IMR-90 (cell line): ENCODE data around the gene EREG. TPM values are rescaled to one million over a fixed set of nuclear protein-coding genes. Genes with fewer than 3 reads are reported as not detected.

Experiments used
- ATAC-seq: fragments of 200-7000 bp; cut with Tn5 transposase; 2 replicates; pipeline ENCODE4 v1.9.1; 2020; ENCODE audit warnings: low read depth, mild to moderate bottlenecking, moderate library complexity
- BruUV-seq: library from RNA; stranded (reverse); fragments of 400-500 nt; replicated peaks from 2 replicates; lab custom pipeline; 2021; lab: Mats Ljungman, UMichigan
- CTCF ChIA-PET: fragments of 300-600 bp; formaldehyde crosslinking; extraction: SDS; loops from one replicate; lab custom pipeline; 2021; ENCODE audit warnings: antibody characterized with exemption; lab: Yijun Ruan, JAX
- POLR2A ChIA-PET: fragments of 300-600 bp; sonication (Branson Sonifier 250); formaldehyde crosslinking; loops from one replicate; lab custom pipeline; 2022; ENCODE audit warnings: antibody characterized with exemption; ENCODE audit not compliant: unreplicated experiment; lab: Charles Lee
- DNase-seq: peaks from one replicate; pipeline ENCODE4 v3.0.0; 2013
- H2AFZ ChIP-seq: replicated peaks from 2 replicates; pipeline ENCODE3; 2013; ENCODE audit warnings: low read length, mild to moderate bottlenecking; ENCODE audit not compliant: poor library complexity
- H2AK5ac ChIP-seq: 2 replicates; pipeline ENCODE4 v1.6.1; 2013; ENCODE audit warnings: low read depth, low read length, inconsistent platforms
- H2AK9ac ChIP-seq: replicated peaks from 2 replicates; pipeline ENCODE3; 2013; ENCODE audit warnings: mild to moderate bottlenecking, low read depth, low read length, moderate library complexity; ENCODE audit not compliant: poor library complexity
- H2BK120ac ChIP-seq: 2 replicates; pipeline ENCODE4 v1.6.1; 2013; ENCODE audit warnings: low read depth, low read length, inconsistent platforms
- H2BK15ac ChIP-seq: 3 replicates; pipeline ENCODE4 v1.6.1; 2013; ENCODE audit warnings: low read depth, low read length, inconsistent platforms
- H2BK20ac ChIP-seq: 2 replicates; pipeline ENCODE4 v1.6.1; 2013; ENCODE audit warnings: low read depth, mild to moderate bottlenecking, inconsistent platforms, low read length, moderate library complexity
- H2BK5ac ChIP-seq: 2 replicates; pipeline ENCODE4 v1.6.1; 2013; ENCODE audit warnings: mild to moderate bottlenecking, low read depth, low read length, inconsistent platforms; ENCODE audit not compliant: poor library complexity, severe bottlenecking
- H3K14ac ChIP-seq: replicated peaks from 2 replicates; pipeline ENCODE4 v1.6.1; 2013; ENCODE audit warnings: low read depth, low read length, inconsistent platforms
- H3K18ac ChIP-seq: 2 replicates; pipeline ENCODE4 v1.6.1; 2013; ENCODE audit warnings: low read depth, low read length, control low read depth
- H3K23ac ChIP-seq: 2 replicates; pipeline ENCODE4 v1.6.1; 2013; ENCODE audit warnings: low read depth, low read length, inconsistent platforms
- H3K27ac ChIP-seq: 2 replicates; pipeline ENCODE4 v1.5.1; 2013; ENCODE audit warnings: mild to moderate bottlenecking, control low read depth, low read length; ENCODE audit not compliant: insufficient read depth
- H3K27me3 ChIP-seq: 2 replicates; pipeline ENCODE4 v1.6.1; 2013; ENCODE audit warnings: low read length; ENCODE audit not compliant: control insufficient read depth, insufficient read depth
- H3K36me3 ChIP-seq: 2 replicates; pipeline ENCODE4 v1.6.1; 2013; ENCODE audit warnings: low read length, mixed read lengths; ENCODE audit not compliant: control insufficient read depth, insufficient read depth
- H3K4ac ChIP-seq: 2 replicates; pipeline ENCODE4 v1.6.1; 2013; ENCODE audit warnings: low read depth, low read length, inconsistent platforms
- H3K4me1 ChIP-seq: 2 replicates; pipeline ENCODE4 v1.6.1; 2013; ENCODE audit warnings: low read length, mixed read lengths; ENCODE audit not compliant: control insufficient read depth, insufficient read depth
- H3K4me2 ChIP-seq: 2 replicates; pipeline ENCODE4 v1.6.1; 2013; ENCODE audit warnings: low read depth, mild to moderate bottlenecking, control low read depth, low read length, moderate library complexity
- H3K4me3 ChIP-seq: 2 replicates; pipeline ENCODE4 v1.5.1; 2013; ENCODE audit warnings: low read depth, mild to moderate bottlenecking, control low read depth, low read length, moderate library complexity; ENCODE audit not compliant: insufficient read depth
- H3K56ac ChIP-seq: 2 replicates; pipeline ENCODE4 v1.6.1; 2013; ENCODE audit warnings: low read length, inconsistent platforms; ENCODE audit not compliant: insufficient read depth; ENCODE audit errors: extremely low read depth
- H3K79me1 ChIP-seq, 2 experiments: 2 replicates each; pipeline ENCODE4 v1.6.1; 2013; ENCODE audit warnings: low read length in 2 of 2, inconsistent platforms in 1 of 2, low read depth in 1 of 2
- H3K9ac ChIP-seq: 2 replicates; pipeline ENCODE4 v1.6.1; 2013; ENCODE audit warnings: low read depth, low read length, control low read depth
- H3K9me1 ChIP-seq: 2 replicates; pipeline ENCODE4 v1.6.1; 2013; ENCODE audit warnings: low read length, inconsistent platforms; ENCODE audit not compliant: insufficient read depth
- H3K9me3 ChIP-seq: 2 replicates; pipeline ENCODE4 v1.6.1; 2013; ENCODE audit warnings: low read length; ENCODE audit not compliant: control insufficient read depth, insufficient read depth
- H4K20me1 ChIP-seq: 2 replicates; pipeline ENCODE4 v1.6.1; 2013; ENCODE audit warnings: low read length, inconsistent platforms; ENCODE audit not compliant: insufficient read depth
- H4K5ac ChIP-seq: 2 replicates; pipeline ENCODE4 v1.6.1; 2013; ENCODE audit warnings: mild to moderate bottlenecking, low read depth, low read length, control low read depth
- H4K8ac ChIP-seq, 2 experiments: 2 replicates each; pipeline ENCODE4 v1.6.1; 2013; ENCODE audit warnings: low read depth in 2 of 2, low read length in 2 of 2, control low read depth in 1 of 2, inconsistent platforms in 1 of 2
- H4K91ac ChIP-seq: 2 replicates; pipeline ENCODE4 v1.6.1; 2013; ENCODE audit warnings: low read depth, low read length, inconsistent platforms; ENCODE audit not compliant: insufficient read depth
- CEBPB ChIP-seq: IDR thresholded peaks from 2 replicates; pipeline ENCODE4 v1.6.1; 2012; ENCODE audit warnings: low read depth, low read length, improper control_type of control experiment
- CHD1 ChIP-seq: IDR thresholded peaks from 2 replicates; pipeline ENCODE4 v1.6.1; 2012; ENCODE audit warnings: low read depth, low read length, improper control_type of control experiment
- CTCF ChIP-seq: conservative IDR thresholded peaks from 2 replicates; pipeline ENCODE4 v1.5.1; 2012; ENCODE audit warnings: mild to moderate bottlenecking, low read depth, low read length, improper control_type of control experiment
- ELK1 ChIP-seq: fragments of 150-350 bp; IDR thresholded peaks from 2 replicates; pipeline ENCODE4 v1.6.1; 2016; ENCODE audit warnings: low read depth, mild to moderate bottlenecking, low read length, moderate library complexity, borderline replicate concordance
- MAFK ChIP-seq: IDR thresholded peaks from 2 replicates; pipeline ENCODE4 v1.6.1; 2012; ENCODE audit warnings: low read depth, low read length, improper control_type of control experiment
- MAZ ChIP-seq: IDR thresholded peaks from 2 replicates; pipeline ENCODE4 v1.6.1; 2012; ENCODE audit warnings: low read depth, mild to moderate bottlenecking, low read length, improper control_type of control experiment, moderate library complexity, borderline replicate concordance
- MXI1 ChIP-seq: IDR thresholded peaks from 2 replicates; pipeline ENCODE4 v1.6.1; 2012; ENCODE audit warnings: low read depth, mild to moderate bottlenecking, low read length, moderate library complexity, borderline replicate concordance
- POLR2A ChIP-seq: IDR thresholded peaks from 2 replicates; pipeline ENCODE4 v1.6.1; 2012; ENCODE audit warnings: mild to moderate bottlenecking, low read depth, low read length
- RAD21 ChIP-seq: IDR thresholded peaks from 2 replicates; pipeline ENCODE4 v1.6.1; 2012; ENCODE audit warnings: low read length, improper control_type of control experiment
- RCOR1 ChIP-seq: IDR thresholded peaks from 2 replicates; pipeline ENCODE4 v1.6.1; 2012; ENCODE audit warnings: mild to moderate bottlenecking, low read length, improper control_type of control experiment; ENCODE audit not compliant: insufficient replicate concordance
- RFX5 ChIP-seq: IDR thresholded peaks from 2 replicates; pipeline ENCODE4 v1.8.0; 2012; ENCODE audit warnings: low read depth, mild to moderate bottlenecking, low read length, moderate library complexity
- SMC3 ChIP-seq: fragments of 150-350 bp; IDR thresholded peaks from 2 replicates; pipeline ENCODE4 v1.6.1; 2016; ENCODE audit warnings: low read depth, mild to moderate bottlenecking, antibody characterized with exemption, low read length, moderate library complexity
- USF2 ChIP-seq: fragments of 150-350 bp; IDR thresholded peaks from 2 replicates; pipeline ENCODE4 v1.6.1; 2017; ENCODE audit warnings: mild to moderate bottlenecking, antibody characterized with exemption, low read length, low read depth
- WGBS, 2 experiments: methylation state at CpG; one replicate each; pipeline versions ENCODE4 v1.1.5 to v1.1.7; 2013; ENCODE audit warnings: missing lambda C conversion rate in 2 of 2; ENCODE audit not compliant: insufficient read length in 1 of 2; ENCODE audit errors: extremely low coverage in 2 of 2; 5-methylcytosine and 5-hydroxymethylcytosine counted together
- dilution Hi-C: fragments of 300-500 bp; cut with HindIII; formaldehyde crosslinking; loops from one replicate; pipeline ENCODE4 v1.14.3; 2018; ENCODE audit warnings: low sequenced_read_pairs; ENCODE audit not compliant: unreplicated experiment
- in situ Hi-C: fragments of 300-500 bp; cut with MboI; formaldehyde crosslinking; loops from 3 replicates; pipeline ENCODE4 v1.14.3; 2019; ENCODE audit warnings: low sequenced_read_pairs, inconsistent platforms, mixed read lengths
- intact Hi-C: fragments of 100-400 bp; cut with micrococcal nuclease; formaldehyde crosslinking; loops from 2 replicates; pipeline ENCODE4 v1.10.0; 2022
- polyA plus RNA-seq, 3 experiments: library from polyadenylated mRNA; depleted of rRNA; stranded (reverse); fragments of >200 nt; gene quantifications; 2 replicates each; pipeline ENCODE4 v1.2.3, GENCODE V29; 2012; ENCODE audit warnings: low replicate concordance in 1 of 3
- total RNA-seq: library from RNA; depleted of rRNA; stranded (reverse); fragments of >200 nt; gene quantifications from 2 replicates; pipeline ENCODE4 v1.2.3, GENCODE V29; 2012

The EREG gene
- total and polyA plus RNA-seq, 2 of the 4 experiments (the other 2 are of a cell fraction), result 0.26 to 0.36 TPM

DNA sequence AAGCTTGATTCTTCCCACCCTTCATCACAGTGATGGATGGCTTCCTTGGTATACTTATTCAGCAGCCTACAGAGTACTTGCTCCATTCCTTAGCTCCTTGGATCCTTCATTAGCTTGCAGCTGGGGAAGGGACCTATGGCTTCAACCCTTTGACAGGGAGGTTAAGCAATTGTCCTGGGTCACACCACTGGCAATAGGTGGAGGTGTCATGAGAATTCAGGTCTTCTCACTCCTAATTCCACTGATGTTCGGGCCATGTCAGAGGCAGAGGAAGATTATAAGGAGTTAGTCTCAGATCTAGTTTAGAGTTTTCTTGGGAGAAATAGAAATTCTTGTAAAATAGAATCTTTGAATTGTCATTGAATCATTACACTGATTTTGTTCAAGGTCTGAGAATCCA lies 24.5 kb downstream of the EREG start:
- Histone ChIP-seq H3K9me1 (no peaks in the 10 kb centered on the region), H4K91ac (no peak overlapping the region), H4K5ac (no peak overlapping the region), H3K79me1 (no peaks in the 10 kb centered on the region), H3K56ac (no peak overlapping the region), H3K4me3 (no peak overlapping the region), H3K27ac (no peak overlapping the region), H2AK5ac (no peak overlapping the region), H4K8ac (no peak overlapping the region), H3K27me3 (no peaks in the 10 kb centered on the region), H3K4me2 (no peak overlapping the region), H2BK5ac (no peak overlapping the region), H2BK20ac (no peak overlapping the region), H3K23ac (no peak overlapping the region), H2BK15ac (no peak overlapping the region), H3K9ac (no peak overlapping the region), H3K36me3 (peaks cover 2% of the 10 kb centered on the region; the same call in 1 of the 2 replicates), H3K4me1 (peaks cover under 1% of the 10 kb centered on the region; the same call in 1 of the 2 replicates), H3K4ac (no peak overlapping the region), H2BK120ac (no peak overlapping the region), H3K18ac (no peak overlapping the region), H3K14ac (no peak overlapping the region), H2AFZ (no peak overlapping the region), H2AK9ac (no peak overlapping the region), H4K20me1 (no peaks in the 10 kb centered on the region), H3K9me3 (no peaks in the 10 kb centered on the region)
- POLR2A ChIA-PET, result no interaction called here
- DNase-seq (no peak), ATAC-seq (no peak)
- CTCF ChIA-PET, result interaction anchor here (0.9 kb wide), 1 partner anchor 230 kb away, joined by 4 read pairs; no protein-coding TSS in a partner anchor
- WGBS, 2 experiments, result no CpG with 5 or more reads among the region's 1 CpG
- no peak for TF ChIP-seq MXI1
- TF ChIP-seq RAD21, result no peak
- TF ChIP-seq ELK1, result no peak
- TF ChIP-seq POLR2A, result no peak
- no peak for TF ChIP-seq MAFK
- TF ChIP-seq CTCF, result no peak
- TF ChIP-seq MAZ, result no peak
- TF ChIP-seq RCOR1, result no peak
- TF ChIP-seq SMC3, result no peak
- no peak for TF ChIP-seq CHD1
- TF ChIP-seq USF2, result no peak
- no peak for TF ChIP-seq RFX5
- TF ChIP-seq CEBPB, result no peak
- BruUV-seq, result no TSS peak
- dilution Hi-C loops (no loop called here), intact Hi-C loops (no loop called here), in situ Hi-C loops (no loop called here)
